Measurements from ENCODE around the gene KRTAP12-2.

DNA sequence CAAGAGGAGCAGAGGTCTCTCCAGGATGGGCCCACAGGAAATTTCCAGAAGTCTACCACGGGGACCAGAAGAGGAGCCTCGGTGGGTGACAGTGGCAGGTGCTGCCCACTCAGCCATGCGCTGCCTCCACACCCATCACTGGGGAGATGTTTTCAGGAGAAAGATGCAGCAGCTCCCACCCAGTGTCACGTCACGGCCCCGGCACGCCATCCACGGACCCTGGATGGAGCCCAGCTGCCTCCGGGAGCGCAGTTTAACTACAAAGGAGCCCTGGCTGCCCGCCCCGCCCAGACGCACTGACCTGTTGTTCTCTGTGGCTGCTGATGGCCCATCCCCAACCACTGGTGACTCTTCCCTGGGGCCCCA is 37.9 kb upstream of the KRTAP12-2 start:
- TF ChIP-seq, protein P1, sequence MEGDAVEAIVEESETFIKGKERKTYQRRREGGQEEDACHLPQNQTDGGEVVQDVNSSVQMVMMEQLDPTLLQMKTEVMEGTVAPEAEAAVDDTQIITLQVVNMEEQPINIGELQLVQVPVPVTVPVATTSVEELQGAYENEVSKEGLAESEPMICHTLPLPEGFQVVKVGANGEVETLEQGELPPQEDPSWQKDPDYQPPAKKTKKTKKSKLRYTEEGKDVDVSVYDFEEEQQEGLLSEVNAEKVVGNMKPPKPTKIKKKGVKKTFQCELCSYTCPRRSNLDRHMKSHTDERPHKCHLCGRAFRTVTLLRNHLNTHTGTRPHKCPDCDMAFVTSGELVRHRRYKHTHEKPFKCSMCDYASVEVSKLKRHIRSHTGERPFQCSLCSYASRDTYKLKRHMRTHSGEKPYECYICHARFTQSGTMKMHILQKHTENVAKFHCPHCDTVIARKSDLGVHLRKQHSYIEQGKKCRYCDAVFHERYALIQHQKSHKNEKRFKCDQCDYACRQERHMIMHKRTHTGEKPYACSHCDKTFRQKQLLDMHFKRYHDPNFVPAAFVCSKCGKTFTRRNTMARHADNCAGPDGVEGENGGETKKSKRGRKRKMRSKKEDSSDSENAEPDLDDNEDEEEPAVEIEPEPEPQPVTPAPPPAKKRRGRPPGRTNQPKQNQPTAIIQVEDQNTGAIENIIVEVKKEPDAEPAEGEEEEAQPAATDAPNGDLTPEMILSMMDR (IDR thresholded peaks at IDR 0.05 in 4 of 5, conservative IDR thresholded peaks at IDR 0.05 in 1 of 5): no peak
- no peak for TF ChIP-seq POLR2A (IDR thresholded peaks at IDR 0.05)
